ENCODE measurements around the gene PPP4C. TPM values are rescaled to one million over a fixed set of nuclear protein-coding genes. Genes with fewer than 3 reads are reported as not detected.

PPP4C gene
- total RNA-seq, 1 experiment from 2014 or later: 246 TPM

- H3K9me2 ChIP-seq (ENCODE audit: insufficient read depth): no peaks in the 10 kb centered on the region
- no peaks in the 10 kb centered on the region for H3K27me3 ChIP-seq (ENCODE audit: insufficient read depth, low read depth)
- no peaks in the 10 kb centered on the region for H3K36me3 ChIP-seq (ENCODE audit: low read depth)
- ChIA-PET POLR2A (ENCODE audit: unreplicated experiment) (no interaction called here), CTCF (interaction anchor here (0.6 kb wide), 1 partner anchor 9 kb away, joined by 6 read pairs; no protein-coding TSS in a partner anchor)
- peaks cover 17% of the 10 kb centered on the region for H3K4me1 ChIP-seq (replicated peaks; ENCODE audit: insufficient read depth)
- H3K4me2 ChIP-seq: no peak overlapping the region
- no peak overlapping the region for H3K27ac ChIP-seq
- no peak overlapping the region for H2AFZ ChIP-seq
- H3K79me2 ChIP-seq (ENCODE audit: low read depth): no peaks in the 10 kb centered on the region
- no peaks in the 10 kb centered on the region for H3K9me3 ChIP-seq (ENCODE audit: insufficient read depth, low read depth)
- TF ChIP-seq, protein P1, sequence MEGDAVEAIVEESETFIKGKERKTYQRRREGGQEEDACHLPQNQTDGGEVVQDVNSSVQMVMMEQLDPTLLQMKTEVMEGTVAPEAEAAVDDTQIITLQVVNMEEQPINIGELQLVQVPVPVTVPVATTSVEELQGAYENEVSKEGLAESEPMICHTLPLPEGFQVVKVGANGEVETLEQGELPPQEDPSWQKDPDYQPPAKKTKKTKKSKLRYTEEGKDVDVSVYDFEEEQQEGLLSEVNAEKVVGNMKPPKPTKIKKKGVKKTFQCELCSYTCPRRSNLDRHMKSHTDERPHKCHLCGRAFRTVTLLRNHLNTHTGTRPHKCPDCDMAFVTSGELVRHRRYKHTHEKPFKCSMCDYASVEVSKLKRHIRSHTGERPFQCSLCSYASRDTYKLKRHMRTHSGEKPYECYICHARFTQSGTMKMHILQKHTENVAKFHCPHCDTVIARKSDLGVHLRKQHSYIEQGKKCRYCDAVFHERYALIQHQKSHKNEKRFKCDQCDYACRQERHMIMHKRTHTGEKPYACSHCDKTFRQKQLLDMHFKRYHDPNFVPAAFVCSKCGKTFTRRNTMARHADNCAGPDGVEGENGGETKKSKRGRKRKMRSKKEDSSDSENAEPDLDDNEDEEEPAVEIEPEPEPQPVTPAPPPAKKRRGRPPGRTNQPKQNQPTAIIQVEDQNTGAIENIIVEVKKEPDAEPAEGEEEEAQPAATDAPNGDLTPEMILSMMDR (conservative IDR thresholded peaks at IDR 0.05): no peak
- no peak for TF ChIP-seq EZH2 (IDR thresholded peaks at IDR 0.05; ENCODE audit: low read depth)
- no TSS peak for BruUV-seq (replicated peaks)
- peaks cover 13% of the 10 kb centered on the region for H3F3A ChIP-seq (ENCODE audit: insufficient read depth, low read depth)
- H3K4me3 ChIP-seq: no peak overlapping the region
- no peak for DNase-seq
- intact Hi-C loops (cut with micrococcal nuclease; ENCODE audit: unreplicated experiment): no loop called here
- no peaks in the 10 kb centered on the region for H4K20me1 ChIP-seq (ENCODE audit: insufficient read depth)
Observed at GRCh38 chr16:30127993-30128392, 52.2 kb downstream of the PPP4C start.

- no peak for TF ChIP-seq EZH2 (IDR thresholded peaks at IDR 0.05; ENCODE audit: low read depth)
- TF ChIP-seq, protein P1 (conservative IDR thresholded peaks at IDR 0.05): no peak
- Histone ChIP-seq H2AFZ (no peak overlapping the region), H3K4me1 (replicated peaks; ENCODE audit: insufficient read depth) (no peaks in the 10 kb centered on the region), H3K79me2 (ENCODE audit: low read depth) (no peaks in the 10 kb centered on the region), H4K20me1 (ENCODE audit: insufficient read depth) (no peaks in the 10 kb centered on the region), H3K27ac (no peak overlapping the region), H3K36me3 (ENCODE audit: low read depth) (no peaks in the 10 kb centered on the region), H3K9me2 (ENCODE audit: insufficient read depth) (no peaks in the 10 kb centered on the region), H3F3A (ENCODE audit: insufficient read depth, low read depth) (no peaks in the 10 kb centered on the region), H3K4me2 (no peak overlapping the region), H3K27me3 (ENCODE audit: insufficient read depth, low read depth) (no peaks in the 10 kb centered on the region), H3K4me3 (no peak overlapping the region), H3K9me3 (ENCODE audit: insufficient read depth, low read depth) (no peaks in the 10 kb centered on the region)
- POLR2A ChIA-PET (ENCODE audit: unreplicated experiment): no interaction called here
- CTCF ChIA-PET: no interaction called here
- BruUV-seq (replicated peaks): no TSS peak
- intact Hi-C loops (cut with micrococcal nuclease; ENCODE audit: unreplicated experiment): no loop called here
- no peak for DNase-seq
Observed at GRCh38 chr16:30131869-30132475, 56.2 kb downstream of the PPP4C start.

- TF ChIP-seq, protein P1 (conservative IDR thresholded peaks at IDR 0.05): no peak
- TF ChIP-seq EZH2 (IDR thresholded peaks at IDR 0.05; ENCODE audit: low read depth): no peak
- no peak for DNase-seq
- POLR2A ChIA-PET (ENCODE audit: unreplicated experiment): no interaction called here
- CTCF ChIA-PET: no interaction called here
- no peaks in the 10 kb centered on the region for H3F3A ChIP-seq (ENCODE audit: insufficient read depth, low read depth)
- no peak overlapping the region for H2AFZ ChIP-seq
- H3K27me3 ChIP-seq (ENCODE audit: insufficient read depth, low read depth): no peaks in the 10 kb centered on the region
- no peak overlapping the region for H3K27ac ChIP-seq
- no peaks in the 10 kb centered on the region for H4K20me1 ChIP-seq (ENCODE audit: insufficient read depth)
- H3K79me2 ChIP-seq (ENCODE audit: low read depth): no peaks in the 10 kb centered on the region
- H3K36me3 ChIP-seq (ENCODE audit: low read depth): no peaks in the 10 kb centered on the region
- no peak overlapping the region for H3K4me3 ChIP-seq
- no TSS peak for BruUV-seq (replicated peaks)
- no peaks in the 10 kb centered on the region for H3K4me1 ChIP-seq (replicated peaks; ENCODE audit: insufficient read depth)
- H3K9me3 ChIP-seq (ENCODE audit: insufficient read depth, low read depth): no peaks in the 10 kb centered on the region
- intact Hi-C loops (cut with micrococcal nuclease; ENCODE audit: unreplicated experiment): no loop called here
- no peak overlapping the region for H3K4me2 ChIP-seq
- H3K9me2 ChIP-seq (ENCODE audit: insufficient read depth): no peaks in the 10 kb centered on the region
Observed at GRCh38 chr16:30132591-30132990, 56.8 kb downstream of the PPP4C start.

Other genes starting within 250 kb of the PPP4C start
- 90.6 and 133 TPM in 2 replicates for gene CDIPT, start 212.8 kb upstream of the PPP4C start, total RNA-seq (2021)
- 46.5 and 64.0 TPM in 2 replicates for gene SEZ6L2, start 176.4 kb upstream of the PPP4C start, total RNA-seq (2021)
- 8.3 and 11.3 TPM in 2 replicates for gene ASPHD1, start 175.5 kb upstream of the PPP4C start, total RNA-seq (2021)
- 52.7 and 72.0 TPM in 2 replicates for gene KCTD13, start 149.8 kb upstream of the PPP4C start, total RNA-seq (2021)
- 141 and 203 TPM in 2 replicates for gene TMEM219, start 113.9 kb upstream of the PPP4C start, total RNA-seq (2021)
- gene TAOK2, start 102.1 kb upstream of the PPP4C start, total RNA-seq (2021): 76.6 and 82.9 TPM in 2 replicates
- gene HIRIP3, start 80.4 kb upstream of the PPP4C start, total RNA-seq (2021): 27.0 and 27.3 TPM in 2 replicates
- gene INO80E, start 79.8 kb upstream of the PPP4C start, total RNA-seq (2021): 102 TPM in 2 replicates
- 11.0 and 11.3 TPM in 2 replicates for gene DOC2A, start 65.0 kb upstream of the PPP4C start, total RNA-seq (2021)
- not detected in 2 replicates for gene C16orf92, start 52.8 kb upstream of the PPP4C start, total RNA-seq (2021)
- 5.8 and 9.7 TPM in 2 replicates for gene TLCD3B, start 44.7 kb upstream of the PPP4C start, total RNA-seq (2021)
- gene ALDOA, start 10.2 kb upstream of the PPP4C start, total RNA-seq (2021): 2,395 and 3,090 TPM in 2 replicates
- gene TBX6, start 15.9 kb downstream of the PPP4C start, total RNA-seq (2021): 8.3 and 9.6 TPM in 2 replicates
- 95.4 and 129 TPM in 2 replicates for gene YPEL3, start 20.2 kb downstream of the PPP4C start, total RNA-seq (2021)
- 27.5 and 32.1 TPM in 2 replicates for gene GDPD3, start 37.5 kb downstream of the PPP4C start, total RNA-seq (2021)
- gene MAPK3, start 47.2 kb downstream of the PPP4C start, total RNA-seq (2021): 113 and 133 TPM in 2 replicates
- 7.9 and 12.2 TPM in 2 replicates for gene CORO1A, start 107.6 kb downstream of the PPP4C start, total RNA-seq (2021)
- 258 and 379 TPM in 2 replicates for gene BOLA2B, start 117.7 kb downstream of the PPP4C start, total RNA-seq (2021)
- gene SLX1A, start 117.9 kb downstream of the PPP4C start, total RNA-seq (2021): 100 and 252 TPM in 2 replicates
- 95.2 and 103 TPM in 2 replicates for gene SULT1A3, start 123.3 kb downstream of the PPP4C start, total RNA-seq (2021)
- 24.6 and 30.6 TPM in 2 replicates for gene NPIPB13, start 172.5 kb downstream of the PPP4C start, total RNA-seq (2021)

Data from PC-9 (cell line).